HG03039 (cell line): ENCODE data around the gene RDH13.
"Not testable (repeated sequence)": the region's sequence is repeated elsewhere in the genome, so short reads cannot be mapped to it uniquely, and the experiment has no call there.

Experiments
- ATAC-seq: cut with Tn5 transposase; IDR thresholded peaks from one replicate; pipeline ENCODE4 v1.9.1; 2021; ENCODE audit warnings: mild to moderate bottlenecking, moderate library complexity; ENCODE audit not compliant: unreplicated experiment

Gene RDH13

DNA sequence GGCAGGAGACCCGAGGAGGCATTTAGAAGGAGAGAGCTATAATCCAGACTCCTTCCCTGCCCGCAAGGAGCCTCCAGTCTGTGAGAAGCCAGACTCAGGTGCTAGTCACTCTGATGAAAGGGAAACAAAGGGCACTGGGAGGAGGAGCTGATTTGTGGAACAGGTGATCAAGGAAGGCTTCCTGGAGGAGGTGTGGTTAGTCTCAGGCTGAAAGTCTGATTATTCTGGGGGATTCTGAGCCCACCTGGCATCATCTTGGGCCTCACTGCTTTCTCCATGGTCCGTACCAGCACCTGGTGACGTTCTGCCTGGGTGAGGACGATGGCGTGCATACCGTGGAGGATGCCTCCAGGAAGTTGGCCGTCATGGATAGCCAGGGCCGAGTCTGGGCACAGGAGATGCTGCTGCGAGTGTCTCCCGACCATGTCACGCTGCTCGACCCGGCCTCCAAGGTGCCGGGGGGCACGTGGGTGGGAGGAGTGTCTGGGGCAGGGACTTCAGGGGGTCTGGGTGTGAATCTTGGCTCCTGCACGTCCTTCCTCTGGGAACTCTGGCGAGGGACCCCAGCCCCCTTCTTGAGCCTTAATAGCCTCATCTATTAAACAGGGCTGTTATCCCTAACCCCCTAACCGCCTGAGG lies 16.6 kb upstream of the RDH13 start:
- ATAC-seq = no peak

DNA sequence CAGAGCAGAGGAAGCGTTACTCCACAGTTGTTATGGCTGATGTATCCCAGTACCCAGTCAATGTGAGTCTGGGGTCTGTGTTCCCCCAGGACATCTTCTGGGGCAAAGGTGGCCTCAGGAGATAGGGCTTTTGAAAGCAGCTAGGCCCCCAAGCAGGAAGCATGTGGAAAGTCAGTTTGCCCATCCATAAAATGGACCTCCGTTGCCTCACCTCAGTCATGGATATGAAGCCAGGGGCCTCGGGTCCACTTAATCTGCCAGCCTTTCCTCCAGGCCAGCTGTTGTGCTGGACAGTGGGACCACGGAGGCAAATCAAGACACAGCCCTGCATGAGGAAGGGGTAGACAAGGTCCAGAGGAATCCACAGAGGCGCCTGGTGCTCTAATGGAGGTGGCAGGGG lies 16.0 kb upstream of the RDH13 start:
- no peak for ATAC-seq

DNA sequence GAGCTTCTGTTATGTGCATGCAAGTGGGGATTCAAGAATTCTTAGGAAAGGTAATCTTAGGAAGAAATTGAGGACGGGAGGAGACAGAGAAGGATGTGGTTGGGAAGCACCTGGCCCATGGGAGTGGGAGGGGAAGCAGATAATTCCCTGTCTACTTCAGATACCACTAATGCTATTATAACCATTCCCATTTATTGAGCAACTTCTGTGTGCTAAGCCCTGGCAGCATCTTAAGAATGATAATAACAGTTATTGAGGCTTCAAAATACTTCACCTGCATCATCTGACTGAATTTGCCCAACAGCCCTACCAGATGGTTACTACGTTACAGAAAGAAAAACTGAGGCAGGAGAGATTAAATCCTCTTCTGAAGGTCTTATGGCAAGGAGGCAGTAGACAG lies 14.2 kb upstream of the RDH13 start:
- no peak for ATAC-seq

DNA sequence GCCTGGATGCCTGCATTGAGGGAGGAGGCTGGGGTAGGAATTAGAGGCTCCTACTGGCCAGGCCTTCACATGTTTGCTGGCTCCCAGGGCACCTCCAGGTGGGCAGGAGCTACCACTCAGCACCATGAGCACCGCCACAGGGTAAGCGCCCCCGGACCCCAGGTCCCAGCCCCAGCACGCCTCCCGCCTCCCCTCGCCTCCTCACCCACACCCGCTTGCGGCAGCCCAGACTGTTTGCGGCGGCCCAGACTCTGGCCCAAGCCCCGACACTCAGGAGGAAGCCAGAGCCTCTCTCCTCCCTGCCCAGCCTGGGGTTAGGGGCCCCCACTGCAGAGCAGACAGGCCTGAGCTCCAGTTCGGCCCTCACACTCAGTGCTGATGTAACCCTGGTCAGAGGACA lies 13.4 kb upstream of the RDH13 start:
- no peak for ATAC-seq

DNA sequence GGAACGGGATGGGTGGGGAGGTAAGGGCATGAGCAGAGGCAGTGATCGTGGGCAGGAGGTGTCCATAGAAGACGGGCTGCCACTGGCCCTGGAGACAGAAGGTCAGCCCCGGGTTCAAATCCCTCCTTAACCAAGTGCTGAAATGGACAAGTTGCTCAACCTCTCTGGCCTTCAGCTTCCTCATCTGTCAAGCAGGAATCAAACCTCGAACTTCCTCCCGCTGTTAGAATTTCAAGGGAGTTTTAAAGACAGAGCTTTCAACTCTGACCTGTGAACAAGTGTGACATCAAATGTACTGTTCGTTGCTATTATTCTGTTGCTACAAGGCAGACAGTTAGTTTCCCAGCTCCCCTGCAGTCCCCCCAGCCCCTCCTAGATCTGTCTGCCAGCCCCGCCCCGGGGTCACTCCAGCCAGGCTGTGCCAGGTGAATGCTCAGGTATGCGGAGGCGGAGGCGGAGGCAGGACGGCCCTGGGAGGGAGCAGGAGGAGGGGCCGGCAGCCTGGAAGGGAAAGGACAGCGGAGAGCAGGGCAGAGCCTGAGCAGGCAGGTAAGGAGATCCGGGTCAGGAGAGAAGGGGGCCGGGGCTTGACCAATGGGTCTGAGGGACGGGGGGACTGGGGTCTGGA lies 12.5 kb upstream of the RDH13 start, which contains the start of gene EPS8L1:
Gene EPS8L1 (plus strand): TSS at position 499 of the 628 bp plus-strand sequence. CDS start 576 bp downstream, outside the sequence.
- no peak for ATAC-seq

DNA sequence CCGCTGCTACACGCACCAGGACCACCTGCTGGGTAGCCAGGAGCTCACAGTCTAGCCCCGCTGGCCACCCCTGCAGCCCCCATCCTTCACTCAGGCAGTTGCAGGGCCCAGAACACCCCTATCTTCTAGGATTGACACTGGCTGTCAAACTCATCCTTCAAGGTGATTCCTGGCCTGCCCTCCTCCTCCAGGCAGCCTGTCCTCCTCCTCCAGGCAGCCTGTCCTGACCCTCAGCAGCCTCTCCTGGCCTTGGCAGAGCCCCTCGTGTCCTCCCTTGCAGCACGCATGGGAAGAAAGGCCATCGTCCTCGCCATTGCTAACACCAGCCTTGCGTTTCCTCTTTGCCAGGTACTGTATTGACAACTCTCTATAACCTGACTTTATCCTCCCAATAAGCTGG lies 9.0 kb upstream of the RDH13 start:
- ATAC-seq = no peak

DNA sequence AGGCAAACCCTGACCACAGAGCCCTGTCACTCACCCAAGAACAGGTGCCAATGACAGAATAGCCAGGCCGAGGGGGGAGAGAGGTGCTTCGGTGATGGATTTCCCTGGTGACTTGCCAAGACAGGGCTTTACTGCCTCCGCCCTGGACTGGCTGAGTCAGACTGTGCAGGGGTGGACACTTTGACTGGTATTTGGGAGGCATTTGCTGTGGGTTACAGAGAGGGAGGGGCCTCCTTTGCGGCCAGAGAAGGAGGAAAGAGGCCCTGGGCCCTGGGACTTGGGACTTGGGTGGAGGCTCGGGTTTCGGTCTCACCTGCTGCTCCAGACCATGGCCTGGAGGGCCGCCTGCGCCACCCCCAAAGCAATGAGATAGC lies 8.2 kb upstream of the RDH13 start:
- no peak for ATAC-seq

DNA sequence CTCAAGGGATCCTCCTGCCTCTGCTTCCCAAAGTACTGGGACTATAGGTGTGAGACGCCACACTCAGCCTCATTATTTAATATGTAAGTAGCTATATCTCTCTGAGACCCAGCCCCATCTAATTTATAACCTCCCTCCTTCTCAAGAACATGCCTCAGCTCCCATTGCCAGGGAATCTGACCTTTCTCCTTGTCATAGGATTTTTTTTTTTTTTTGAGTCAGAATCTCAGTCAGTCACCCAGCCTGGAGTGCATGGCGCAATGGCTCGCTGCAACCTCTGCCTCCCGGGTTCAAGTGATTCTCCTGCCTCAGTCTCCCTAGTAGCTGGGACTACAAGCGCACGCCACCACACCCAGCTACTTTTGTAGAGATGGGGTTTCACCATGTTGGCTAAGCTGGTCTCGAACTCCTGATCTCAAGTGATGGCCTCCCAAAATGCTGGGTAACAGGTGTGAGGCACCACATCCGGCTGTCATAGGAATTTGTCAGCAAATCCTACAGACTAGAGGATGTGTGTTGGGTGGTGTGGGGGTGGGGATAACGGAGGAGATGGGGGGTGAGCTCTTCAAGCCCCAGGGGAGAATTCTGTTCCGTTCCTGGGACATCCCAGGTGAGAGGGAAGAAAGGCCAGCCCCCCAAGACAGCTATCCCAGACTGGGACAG lies 7.6 kb upstream of the RDH13 start:
- ATAC-seq = no peak

DNA sequence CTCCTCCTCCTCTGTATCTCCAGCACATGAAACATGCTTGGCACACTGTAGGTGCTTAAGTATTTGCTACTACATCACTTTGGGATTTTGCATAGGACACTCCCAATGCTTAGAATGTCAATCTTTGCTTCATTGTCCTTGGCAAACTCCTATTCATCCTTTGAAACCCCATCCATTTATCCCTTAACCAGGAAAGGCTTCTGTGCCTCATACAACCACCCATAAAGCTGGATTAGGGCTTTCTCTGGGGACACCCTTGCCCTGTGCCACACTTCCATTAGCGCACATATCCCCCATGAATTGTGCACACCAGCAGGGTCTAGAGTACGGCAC lies 6.9 kb upstream of the RDH13 start:
- no peak for ATAC-seq

DNA sequence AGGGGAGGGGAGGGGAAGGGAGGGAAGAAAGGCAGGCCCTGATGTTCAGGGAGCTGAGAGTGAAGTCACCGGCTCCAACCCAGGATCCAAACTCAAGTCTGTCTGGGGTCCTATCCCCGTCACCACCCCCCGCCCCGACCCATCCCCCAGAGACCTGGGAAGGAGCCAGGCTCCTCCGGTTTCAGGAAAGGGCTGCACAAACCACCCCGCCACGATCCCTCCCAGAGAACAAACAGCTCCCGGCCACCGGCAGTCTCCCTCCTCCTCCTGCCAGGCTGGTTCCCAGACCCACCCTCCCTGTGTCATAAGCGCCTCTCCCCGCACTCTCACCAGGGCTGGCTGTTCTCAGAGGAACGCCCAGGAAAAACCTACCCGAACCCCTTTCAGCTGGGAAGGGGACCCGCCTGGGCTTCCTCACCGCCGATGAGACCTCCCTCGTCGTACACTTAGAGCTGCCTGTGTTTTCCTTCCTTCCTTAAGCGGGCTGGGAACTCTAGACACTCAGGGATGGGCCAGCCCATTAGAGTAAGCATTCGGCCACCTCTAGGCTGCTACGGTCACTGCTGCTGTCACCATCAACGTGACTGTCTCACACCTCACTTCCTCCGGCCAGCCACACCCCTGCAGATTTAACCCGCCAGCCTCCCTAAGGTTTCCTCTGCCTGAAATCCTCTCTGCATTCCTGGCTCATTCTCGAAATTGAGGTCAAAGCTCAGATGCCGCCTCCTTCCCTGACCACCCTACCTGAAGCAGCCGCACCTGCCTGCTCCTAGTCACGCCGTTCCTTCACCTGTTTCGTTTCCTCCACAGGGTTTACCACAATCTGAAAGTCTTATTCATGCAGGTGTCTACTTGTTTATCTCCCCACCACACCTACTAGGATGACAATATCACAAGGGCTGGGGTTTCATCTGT lies 6.3 kb upstream of the RDH13 start:
- ATAC-seq = no peak

DNA sequence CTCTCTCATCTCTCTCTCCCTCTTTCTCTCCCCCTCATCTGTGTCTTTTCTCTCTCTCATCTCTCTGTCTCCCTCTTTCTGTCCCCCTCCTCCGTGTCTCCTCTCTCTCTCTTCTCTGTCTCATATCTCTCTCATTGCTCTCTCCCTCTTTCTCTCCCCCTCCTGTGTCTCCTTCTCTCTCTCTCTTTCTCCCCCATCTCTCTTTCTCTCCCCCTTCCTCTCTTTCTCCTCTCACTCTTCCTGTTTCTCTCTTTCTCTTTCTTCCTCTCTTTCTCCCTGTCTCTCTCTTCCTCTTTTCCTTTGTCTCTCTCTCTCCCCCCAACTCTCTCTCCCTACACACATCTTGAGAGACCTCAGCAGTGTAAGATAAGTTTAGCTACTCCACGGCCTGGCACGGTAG lies 4.9 kb upstream of the RDH13 start:
- no peak for ATAC-seq

DNA sequence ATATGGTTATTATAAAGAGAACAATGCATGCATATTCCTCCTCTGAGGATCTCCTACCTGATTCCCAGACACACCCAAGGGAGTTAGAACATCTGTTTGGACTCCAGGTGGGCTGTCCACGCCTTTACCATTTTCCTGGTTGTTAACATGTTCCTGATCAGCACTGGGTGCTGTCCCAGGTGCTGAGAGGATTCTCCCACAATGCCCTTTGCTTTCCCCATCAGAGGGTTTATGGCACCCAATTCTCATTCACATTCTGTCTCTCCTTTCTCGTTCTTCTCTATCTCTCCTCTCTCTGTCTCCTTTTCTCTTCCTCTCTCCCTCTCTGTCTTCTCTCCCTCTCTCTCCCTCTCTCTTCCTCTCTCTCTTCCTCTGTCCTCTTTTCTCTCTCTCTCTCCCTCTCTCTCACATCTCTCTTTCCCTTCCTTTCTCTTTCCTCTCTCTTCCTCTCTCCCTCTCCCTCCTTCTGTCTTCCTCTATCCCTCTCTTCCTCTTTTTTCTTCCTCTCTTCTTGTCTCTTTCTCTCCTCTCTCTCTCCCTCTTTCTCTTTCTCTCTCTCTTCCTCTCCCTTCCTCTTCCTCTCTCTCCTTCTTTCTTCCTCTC lies 3.3 kb upstream of the RDH13 start:
- no peak for ATAC-seq

DNA sequence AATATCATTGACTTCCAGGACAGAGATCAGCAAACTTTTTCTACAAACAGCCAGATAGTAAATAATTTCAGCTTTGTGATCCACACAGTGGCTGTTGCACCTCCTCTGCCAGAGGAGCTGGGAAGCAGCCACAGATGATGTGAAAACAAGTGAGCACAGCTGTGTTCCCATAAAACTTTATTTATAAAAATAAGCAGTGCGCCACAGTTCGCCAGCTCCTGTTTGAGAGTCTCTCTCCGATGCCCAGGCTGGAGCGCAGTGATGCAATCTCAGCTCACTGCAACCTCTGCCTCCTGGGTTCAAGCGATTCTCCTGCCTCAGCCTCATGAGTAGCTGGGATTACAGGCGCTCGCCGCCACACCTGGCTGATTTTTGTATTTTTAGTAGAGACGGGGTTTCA lies 2.6 kb upstream of the RDH13 start:
- not testable (repeated sequence) for ATAC-seq

DNA sequence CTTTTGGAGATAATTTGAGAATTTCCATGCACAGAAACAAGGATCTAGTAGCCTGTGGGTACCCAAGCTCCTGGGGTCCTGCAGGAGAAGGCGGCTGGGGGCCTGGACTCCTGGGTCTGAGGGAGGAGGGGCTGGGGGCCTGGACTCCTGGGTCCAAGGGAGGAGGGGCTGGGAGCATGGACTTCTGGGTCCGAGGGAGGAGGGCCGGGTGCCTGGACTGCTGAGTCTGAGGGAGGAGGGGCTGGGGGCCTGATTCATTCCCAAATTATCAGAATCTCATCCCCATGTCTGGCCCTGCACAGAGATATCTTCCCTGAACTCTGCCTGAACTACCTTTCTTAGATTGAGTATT lies 520 bp upstream of the RDH13 start:
- no peak for ATAC-seq

DNA sequence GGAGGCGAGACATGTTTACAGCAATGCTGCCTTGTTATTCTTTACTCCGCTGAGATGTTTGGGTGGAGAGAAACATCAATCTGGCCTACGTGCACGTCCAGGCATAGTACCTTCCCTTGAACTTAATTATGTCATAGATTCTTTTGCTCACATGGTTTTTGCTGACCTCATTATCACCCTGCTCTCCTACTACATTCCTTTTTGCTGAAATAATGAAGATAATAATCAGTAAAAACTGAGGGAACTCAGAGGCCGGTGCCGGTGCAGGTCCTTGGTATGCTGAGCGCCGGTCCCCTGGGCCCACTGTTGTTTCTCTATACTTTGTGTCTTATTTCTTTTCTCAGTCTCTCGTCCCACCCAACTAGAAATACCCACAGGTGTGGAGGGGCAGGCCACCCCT lies 2.7 kb downstream of the RDH13 start:
- not testable (repeated sequence) for ATAC-seq

DNA sequence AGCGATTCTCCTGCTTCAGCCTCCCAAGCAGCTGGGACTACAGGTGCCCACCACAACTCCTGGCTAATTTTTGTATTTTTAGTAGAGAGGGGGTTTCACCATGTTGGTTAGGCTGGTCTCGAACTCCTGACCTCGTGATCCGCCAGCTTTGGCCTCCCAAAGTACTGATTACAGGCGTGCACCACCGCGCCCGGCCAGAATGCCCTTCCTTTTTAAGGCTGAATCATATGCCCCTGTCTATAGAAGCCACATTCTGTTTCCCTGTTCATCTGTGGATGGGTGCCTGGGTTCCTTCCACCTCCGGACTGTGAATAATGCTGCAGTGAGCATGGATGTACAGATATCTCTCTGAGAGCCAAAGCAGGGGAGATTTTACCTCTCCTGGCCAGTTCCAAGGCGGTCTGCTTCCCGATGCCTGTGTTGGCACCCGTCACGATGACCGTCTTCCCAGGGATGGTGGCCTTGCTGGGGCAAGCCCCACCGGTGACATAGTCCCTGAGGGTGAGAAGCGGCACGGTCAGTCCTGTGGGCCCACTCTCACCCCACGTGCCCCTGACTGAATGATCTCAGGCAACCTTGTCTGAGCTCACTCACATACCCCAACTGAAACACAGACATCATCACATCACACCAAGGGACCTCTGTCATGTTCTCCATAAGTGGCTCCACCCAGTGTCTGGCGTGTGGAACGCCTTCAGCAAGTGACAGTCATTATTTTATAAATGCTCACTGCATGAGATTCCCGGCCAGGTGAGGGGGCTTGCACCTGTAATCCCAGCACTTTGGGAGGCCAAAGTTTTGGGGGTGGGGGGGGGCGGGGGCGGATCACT lies 4.0 kb downstream of the RDH13 start:
- ATAC-seq = no peak

DNA sequence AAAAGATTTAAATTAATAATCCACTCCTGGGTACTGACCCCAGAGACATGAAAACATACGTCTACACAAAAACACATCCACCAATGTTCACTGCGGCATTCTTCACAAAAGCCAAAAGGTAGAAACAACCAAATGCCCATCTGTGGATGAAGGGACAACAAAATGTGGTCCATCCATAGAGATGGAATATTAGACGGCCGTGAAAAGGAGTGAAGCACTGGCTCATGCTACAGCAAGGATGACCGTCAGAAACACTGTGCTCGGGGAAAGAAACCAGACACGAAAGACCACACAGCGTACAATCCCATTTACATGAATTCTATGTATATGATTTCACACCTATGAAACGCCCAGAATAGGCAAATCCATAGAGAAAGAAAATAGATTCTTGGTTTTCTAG lies 6.1 kb downstream of the RDH13 start:
- ATAC-seq = no peak

DNA sequence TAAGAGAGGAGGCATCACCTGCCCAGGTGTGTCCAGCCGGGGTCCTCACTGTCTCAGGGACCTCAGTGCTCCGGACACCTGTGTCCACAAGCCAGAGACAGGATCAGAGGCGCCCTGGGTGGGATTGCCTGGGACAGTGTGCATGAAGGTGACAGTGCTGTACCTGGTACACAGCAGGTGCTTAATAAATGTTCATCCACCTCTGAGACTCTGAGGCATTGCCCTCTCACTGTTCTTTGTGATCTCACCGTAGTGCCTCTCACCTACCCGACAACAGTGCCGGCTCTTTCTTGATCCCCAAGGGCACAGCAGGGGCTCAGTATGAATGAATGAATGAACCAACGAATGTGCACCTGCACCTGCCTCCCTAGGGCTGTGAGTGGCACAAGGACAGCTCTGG lies 9.2 kb downstream of the RDH13 start:
- ATAC-seq = no peak

DNA sequence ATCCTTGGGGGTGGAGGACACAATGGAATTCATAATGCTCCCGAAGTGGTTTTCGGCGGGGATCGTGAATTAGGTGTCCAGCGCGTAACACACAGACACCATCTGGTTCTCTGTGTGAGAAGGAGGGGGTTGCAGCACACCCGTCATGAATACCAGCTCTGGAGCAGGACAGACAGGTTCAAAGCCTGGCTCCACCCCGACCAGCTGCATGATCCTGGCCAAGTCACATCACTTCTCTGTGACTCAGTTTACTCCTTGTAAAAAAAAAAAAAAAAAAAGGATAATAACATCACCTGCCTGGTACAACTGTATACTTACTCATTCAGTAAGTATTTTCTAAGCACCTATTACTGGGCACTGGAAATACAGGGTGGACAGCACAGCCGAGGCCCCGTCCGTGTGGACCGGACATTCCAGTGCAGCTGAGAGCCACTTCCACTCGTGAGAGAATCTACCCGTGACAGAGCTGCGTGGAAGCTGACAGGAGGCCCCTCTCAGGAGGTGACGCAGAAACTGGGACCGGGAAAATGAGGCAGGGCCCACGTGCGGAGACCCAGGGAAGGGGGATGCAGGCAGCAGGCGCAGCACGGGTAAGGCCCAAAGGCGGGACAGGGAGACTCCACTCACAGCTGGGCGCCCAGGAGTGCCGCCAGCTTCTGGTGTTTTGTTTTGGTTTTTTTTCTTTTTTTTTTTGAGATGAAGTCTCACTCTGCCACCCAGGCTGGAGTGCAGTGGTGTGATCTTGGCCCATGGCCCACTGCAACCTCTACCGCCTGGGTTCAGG lies 12.0 kb downstream of the RDH13 start:
- no peak for ATAC-seq

DNA sequence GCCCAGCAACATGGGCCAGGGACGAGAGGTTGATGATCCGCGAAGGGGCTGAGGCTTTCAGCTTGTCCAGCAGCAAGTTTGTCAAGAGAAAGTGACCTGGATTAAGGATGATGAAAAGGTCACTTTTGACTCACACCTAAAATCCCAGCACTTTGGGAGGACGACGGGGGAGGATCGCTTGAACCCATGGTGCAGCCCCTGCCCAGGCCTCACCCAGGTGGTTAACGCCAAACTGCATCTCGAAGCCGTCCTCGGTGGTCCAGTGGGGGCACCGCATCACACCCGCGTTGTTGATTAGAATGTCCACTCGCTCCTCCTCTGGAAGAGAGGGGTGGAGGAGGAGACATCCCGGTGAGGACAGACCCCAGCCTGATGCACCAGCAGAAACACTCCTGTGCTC lies 14.5 kb downstream of the RDH13 start:
- ATAC-seq = no peak
